Activated CD8-positive, alpha-beta memory T cell treated with anti-CD3 and anti-CD28 coated beads for 36 hours (primary cell): Measurements from ENCODE around the gene CDIP1. TPM values are rescaled to one million over a fixed set of nuclear protein-coding genes. Genes with fewer than 3 reads are reported as not detected.

Experiments used
- CTCF ChIA-PET: fragments of 350-600 bp; sonication (Branson Sonifier 250); formaldehyde crosslinking; loops from one replicate; lab custom pipeline; 2021; ENCODE audit warnings: antibody characterized with exemption; lab: Charles Lee
- POLR2A ChIA-PET: fragments of 350-600 bp; sonication (Branson Sonifier 250); formaldehyde crosslinking; loops from one replicate; lab custom pipeline; 2021; ENCODE audit warnings: antibody characterized with exemption; lab: Charles Lee
- total RNA-seq, 2 experiments: library from RNA; stranded (reverse); gene quantifications; one replicate each; pipeline ENCODE4 v1.2.3, GENCODE V29; 2021

Gene CDIP1
- total RNA-seq, 2 experiments from 2014 or later, result 38.7 to 39.3 TPM

DNA sequence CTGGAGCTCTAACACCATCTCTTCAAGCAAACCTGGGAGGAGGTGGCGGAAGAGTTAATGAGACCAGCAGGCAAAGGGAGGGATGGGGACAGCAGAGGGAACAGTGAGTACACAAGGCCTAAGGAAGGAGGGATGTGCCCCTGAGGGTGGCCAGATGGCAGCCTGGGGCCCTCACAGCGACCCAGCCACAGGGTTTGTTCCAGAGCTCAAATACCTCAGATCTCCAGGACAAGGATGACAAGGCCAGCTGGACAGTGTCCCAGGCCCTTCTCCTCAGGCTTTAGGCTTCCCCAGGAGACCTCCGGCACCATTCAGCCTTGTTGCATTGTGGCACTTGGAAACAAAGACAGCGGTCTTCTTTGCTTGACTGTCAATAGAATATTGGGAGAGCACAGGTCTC, 14.9 kb downstream of the CDIP1 start:
- POLR2A ChIA-PET, result no interaction called here
- CTCF ChIA-PET, result interaction anchor here (0.5 to 1.6 kb wide), 3 partner anchors 17 to 25 kb away, joined by 3 to 5 read pairs (median 3); no protein-coding TSS in a partner anchor

GRCh38 chr16:4522051-4522581, 16.5 kb downstream of the CDIP1 start:
- ChIA-PET POLR2A (no interaction called here), CTCF (no interaction called here)

GRCh38 chr16:4520913-4521312, 17.7 kb downstream of the CDIP1 start:
- ChIA-PET POLR2A (interaction anchor here (0.5 kb wide), 1 partner anchor 33 kb away, joined by 7 read pairs; no protein-coding TSS in a partner anchor), CTCF (interaction anchor here (1.2 kb wide), 1 partner anchor 27 kb away, joined by 3 read pairs; no protein-coding TSS in a partner anchor)

- CTCF ChIA-PET, result interaction anchor here (1.0 kb wide), 1 partner anchor 26 kb away, joined by 3 read pairs; no protein-coding TSS in a partner anchor
- POLR2A ChIA-PET, result no interaction called here
Observed at GRCh38 chr16:4519274-4520058, 19.1 kb downstream of the CDIP1 start.

DNA sequence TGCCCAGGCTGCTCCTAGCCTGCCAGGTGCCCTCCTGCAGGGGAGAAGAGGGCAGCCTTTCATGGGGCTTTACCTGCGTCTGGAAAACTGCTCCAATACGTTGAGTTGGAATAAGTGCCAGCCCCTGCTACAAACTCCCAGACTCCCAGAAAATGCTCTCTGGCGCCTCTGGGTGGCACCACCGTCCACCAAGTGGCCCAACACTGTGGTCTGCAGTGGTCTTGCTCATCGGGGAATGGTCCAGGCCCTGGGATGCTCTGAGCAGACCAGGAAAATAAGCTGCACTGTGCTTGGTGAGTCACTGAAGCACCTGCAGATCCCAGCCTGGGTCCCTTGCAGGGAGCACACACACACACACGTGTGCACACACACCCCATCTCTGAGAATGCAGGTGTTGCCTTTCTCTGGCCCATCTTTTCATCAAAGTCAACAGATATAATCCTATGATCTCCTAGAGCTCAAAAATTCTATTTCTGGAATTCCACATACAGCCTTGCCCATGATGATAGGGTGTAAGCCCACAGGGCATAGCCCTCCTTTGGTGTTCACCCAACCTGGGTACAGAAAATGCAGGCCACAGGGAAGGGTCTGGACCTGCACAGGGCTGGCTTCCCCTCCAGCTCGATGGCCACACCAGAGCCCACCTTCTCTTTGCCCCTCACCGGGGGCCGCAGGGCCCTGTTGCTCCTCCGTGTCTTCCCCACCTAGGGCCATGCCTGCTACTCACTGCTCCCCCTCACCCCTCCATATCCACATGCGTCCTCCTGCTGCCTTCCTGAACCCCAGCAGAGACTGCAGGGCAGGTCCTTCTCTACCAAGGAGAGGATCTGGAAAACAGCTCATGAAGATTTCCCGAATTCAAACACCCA, 20.5 kb downstream of the CDIP1 start:
- ChIA-PET POLR2A (no interaction called here), CTCF (interaction anchor here (0.5 to 1.4 kb wide), 5 partner anchors 14 to 35 kb away, joined by 3 to 4 read pairs (median 3); no protein-coding TSS in a partner anchor)

- POLR2A ChIA-PET, result interaction anchor here (1.1 kb wide), 1 partner anchor 23 kb away, joined by 3 read pairs; the partner anchor contains the start of gene CDIP1
Observed at GRCh38 chr16:4515611-4516233, 22.9 kb downstream of the CDIP1 start.

GRCh38 chr16:4514606-4515005, 24.0 kb downstream of the CDIP1 start:
- POLR2A ChIA-PET, result interaction anchor here (1.1 to 1.2 kb wide), 2 partner anchors 9 to 24 kb away, joined by 3 read pairs; partner anchors contain the start of gene CDIP1
- CTCF ChIA-PET, result interaction anchor here (0.7 to 2.2 kb wide), 5 partner anchors 8 to 72 kb away, joined by 3 to 12 read pairs (median 3); no protein-coding TSS in a partner anchor

More at GRCh38 chr16:4515611-4516233, 22.9 kb downstream of the CDIP1 start:
- CTCF ChIA-PET, result interaction anchor here (0.5 to 2.2 kb wide), 3 partner anchors 10 to 112 kb away, joined by 4 to 12 read pairs (median 8); no protein-coding TSS in a partner anchor

- POLR2A ChIA-PET, result interaction anchor here (1.2 kb wide), 1 partner anchor 9 kb away, joined by 3 read pairs; no protein-coding TSS in a partner anchor
- CTCF ChIA-PET, result interaction anchor here (1.4 to 2.2 kb wide), 3 partner anchors 8 to 35 kb away, joined by 3 to 12 read pairs (median 8); no protein-coding TSS in a partner anchor
Observed at GRCh38 chr16:4513881-4514280, 24.7 kb downstream of the CDIP1 start.

GRCh38 chr16:4513086-4513860, 25.3 kb downstream of the CDIP1 start:
- ChIA-PET CTCF (interaction anchor here (2.2 kb wide), 1 partner anchor 36 kb away, joined by 12 read pairs; no protein-coding TSS in a partner anchor), POLR2A (interaction anchor here (1.2 kb wide), 1 partner anchor 8 kb away, joined by 3 read pairs; no protein-coding TSS in a partner anchor)

GRCh38 chr16:4512473-4512872, 26.1 kb downstream of the CDIP1 start:
- ChIA-PET POLR2A (no interaction called here), CTCF (interaction anchor here (1.1 kb wide), 1 partner anchor 36 kb away, joined by 3 read pairs; no protein-coding TSS in a partner anchor)

GRCh38 chr16:4511441-4512082, 27.0 kb downstream of the CDIP1 start:
- ChIA-PET CTCF (interaction anchor here (0.5 to 8.5 kb wide), 4 partner anchors 31 to 62 kb away, joined by 3 to 40 read pairs (median 4); no protein-coding TSS in a partner anchor), POLR2A (no interaction called here)

- ChIA-PET POLR2A (no interaction called here), CTCF (interaction anchor here (0.6 to 8.5 kb wide), 3 partner anchors 24 to 62 kb away, joined by 3 to 40 read pairs (median 5); no protein-coding TSS in a partner anchor)
Observed at GRCh38 chr16:4510747-4511426, 27.7 kb downstream of the CDIP1 start.

GRCh38 chr16:4510131-4510530, 28.4 kb downstream of the CDIP1 start:
- ChIA-PET POLR2A (no interaction called here), CTCF (interaction anchor here (0.8 to 8.5 kb wide), 2 partner anchors 23 to 39 kb away, joined by 3 to 40 read pairs; no protein-coding TSS in a partner anchor)

DNA sequence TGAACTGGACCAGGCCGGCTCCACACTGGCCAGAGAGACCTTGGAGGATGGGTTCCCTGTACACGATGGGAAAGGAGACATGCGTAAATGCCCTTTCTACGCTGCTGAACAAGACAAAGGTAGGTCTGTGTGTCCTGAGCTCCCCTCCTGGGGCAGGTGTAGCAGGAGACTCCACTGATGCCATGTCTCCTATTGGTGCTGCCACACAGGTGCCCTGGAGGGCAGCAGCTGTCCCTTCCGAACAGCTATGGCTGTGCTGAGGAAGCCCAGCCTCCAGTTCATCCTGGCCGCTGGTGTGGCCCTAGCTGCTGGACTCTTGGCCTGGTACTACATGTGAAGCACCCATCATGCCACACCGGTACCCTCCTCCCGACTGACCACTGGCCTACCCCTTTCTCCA, 29.2 kb downstream of the CDIP1 start:
- CTCF ChIA-PET, result interaction anchor here (1.8 to 8.5 kb wide), 2 partner anchors 40 to 77 kb away, joined by 5 to 40 read pairs; no protein-coding TSS in a partner anchor
- POLR2A ChIA-PET, result interaction anchor here (1.1 kb wide), 1 partner anchor 33 kb away, joined by 3 read pairs; the partner anchor contains the start of gene HMOX2

DNA sequence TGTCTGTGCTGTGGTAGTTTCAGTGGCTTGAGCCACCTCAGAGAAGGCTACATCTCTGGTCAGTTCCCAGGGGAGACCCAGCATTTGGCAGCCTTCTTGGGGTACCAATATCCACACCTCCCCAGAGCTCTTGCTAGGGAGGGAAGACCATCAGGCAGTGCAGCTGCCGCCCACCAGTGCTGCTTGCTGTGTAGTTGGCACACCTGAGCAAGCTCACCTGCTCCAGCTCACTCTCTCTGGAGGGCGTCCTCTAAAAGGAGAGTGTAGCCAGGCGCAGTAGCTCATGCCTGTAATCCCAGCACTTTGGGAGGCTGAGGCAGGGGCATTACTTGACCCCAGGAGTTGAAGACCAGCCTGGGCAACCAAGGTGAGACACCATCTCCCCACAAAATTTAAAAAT, 29.8 kb downstream of the CDIP1 start:
- CTCF ChIA-PET, result interaction anchor here (0.6 to 8.5 kb wide), 6 partner anchors 21 to 116 kb away, joined by 3 to 40 read pairs (median 3); partner anchors contain the start of gene MGRN1
- POLR2A ChIA-PET, result interaction anchor here (1.1 kb wide), 1 partner anchor 33 kb away, joined by 3 read pairs; the partner anchor contains the start of gene HMOX2
